Vagina (tissue), 2 donors: ENCODE results near the gene INO80C. TPM values are rescaled to one million over a fixed set of nuclear protein-coding genes. Genes with fewer than 3 reads are reported as not detected.

Experiments used
- DNase-seq, 2 donors: peaks; one replicate each; pipeline ENCODE4 v3.0.0-alpha.2; 2017; ENCODE audit errors: extremely low spot score in 2 of 2
- H3K27ac ChIP-seq: fragments of 200-600 bp; sonication (generic); one replicate; pipeline ENCODE4 v1.5.1; 2019
- H3K27me3 ChIP-seq: fragments of 200-600 bp; sonication (generic); one replicate; pipeline ENCODE4 v1.5.1; 2019
- H3K36me3 ChIP-seq, 2 donors: fragments of 200-600 bp; sonication (generic); one replicate each; pipeline ENCODE4 v1.5.1; 2017 to 2019
- H3K4me1 ChIP-seq: fragments of 200-600 bp; sonication (generic); one replicate; pipeline ENCODE4 v1.5.1; 2019
- H3K4me3 ChIP-seq, 2 donors: fragments of 200-600 bp; sonication (generic); 1 replicate in 1 of 2; 2 replicates in 1 of 2; pipeline ENCODE4 v1.5.1; 2016 to 2019
- H3K9me3 ChIP-seq: fragments of 200-600 bp; sonication (generic); one replicate; pipeline ENCODE4 v1.5.1; 2019
- POLR2A ChIP-seq, 2 donors: fragments of 450-650 bp; IDR thresholded peaks; one replicate each; pipeline ENCODE4 v1.6.1; 2017; ENCODE audit warnings: antibody characterized with exemption in 2 of 2, mild to moderate bottlenecking in 2 of 2, moderate library complexity in 2 of 2
- POLR2AphosphoS5 ChIP-seq, 2 donors: sonication (generic); formaldehyde crosslinking; IDR thresholded peaks; one replicate each; pipeline ENCODE4 v1.9.0; 2017; ENCODE audit warnings: antibody characterized with exemption in 2 of 2, mild to moderate bottlenecking in 2 of 2, low read depth in 1 of 2; ENCODE audit not compliant: insufficient read depth in 1 of 2
- intact Hi-C: fragments of 100-400 bp; cut with DNase I; formaldehyde crosslinking; loops from one replicate; pipeline ENCODE4 v1.15.1; 2023
- total RNA-seq: library from RNA; depleted of rRNA; stranded (reverse); fragments of >200 nt; gene quantifications from one replicate; pipeline ENCODE4 v1.2.3, GENCODE V29; 2016
- TF ChIP-seq, protein P1 (sequence below), 3 experiments: fragments of 450-650 bp in 2 of 3; fragments of 200-600 bp in 1 of 3; sonication (generic) in 1 of 3; IDR thresholded peaks; one replicate each; pipeline ENCODE4 v1.5.1; 2017 to 2019; ENCODE audit warnings: antibody characterized with exemption in 3 of 3, mild to moderate bottlenecking in 2 of 3, moderate library complexity in 2 of 3

Gene INO80C, protein sequence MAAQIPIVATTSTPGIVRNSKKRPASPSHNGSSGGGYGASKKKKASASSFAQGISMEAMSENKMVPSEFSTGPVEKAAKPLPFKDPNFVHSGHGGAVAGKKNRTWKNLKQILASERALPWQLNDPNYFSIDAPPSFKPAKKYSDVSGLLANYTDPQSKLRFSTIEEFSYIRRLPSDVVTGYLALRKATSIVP
- 21.1 TPM for total RNA-seq

DNA sequence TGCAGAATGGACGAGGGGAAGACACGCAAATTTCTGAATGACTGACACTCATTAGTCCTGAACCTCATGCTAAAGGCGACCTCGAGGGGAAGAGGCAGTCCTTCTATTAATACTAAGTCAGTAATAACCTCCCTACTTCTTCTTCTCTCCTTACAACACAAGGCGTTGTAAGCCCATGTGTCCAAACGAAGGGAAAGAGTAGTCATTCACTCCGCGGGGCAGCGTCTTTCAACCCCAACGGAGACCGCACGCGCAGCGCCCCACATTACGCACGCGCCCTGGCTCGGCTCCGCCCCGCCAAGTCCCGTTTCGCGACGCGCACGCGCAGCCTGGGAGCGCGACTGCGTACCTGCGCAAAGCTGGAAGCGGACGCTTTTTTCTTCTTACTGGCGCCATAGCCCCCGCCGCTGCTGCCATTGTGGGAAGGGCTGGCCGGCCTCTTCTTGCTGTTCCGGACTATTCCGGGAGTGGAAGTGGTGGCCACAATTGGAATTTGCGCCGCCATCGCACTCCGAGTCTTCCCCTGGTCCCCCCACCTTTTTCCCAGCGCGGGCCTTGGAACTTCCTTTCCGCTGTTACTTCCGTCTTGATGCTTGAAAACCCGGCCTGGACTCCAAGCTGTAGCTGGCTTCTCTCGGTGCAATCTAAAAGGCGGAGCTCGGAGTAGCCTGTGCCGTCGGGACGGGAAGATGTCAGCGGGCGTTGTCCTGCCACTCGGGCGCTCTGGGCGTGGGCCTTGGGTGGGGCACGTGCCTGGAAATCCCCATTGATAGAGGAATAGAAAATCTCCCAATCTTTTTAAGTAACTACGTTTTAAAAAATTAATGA lies at the start of gene INO80C:
Gene INO80C, minus strand, starts transcription at position 591 of the 828 bp plus-strand sequence. Its CDS starts 86 bp downstream, at position 505.
- H3K36me3 ChIP-seq = no peaks in the 10 kb centered on the region
- no peaks in the 10 kb centered on the region for H3K27me3 ChIP-seq
- peak in 1 of 2 donors; percentile 94 for DNase-seq

DNA sequence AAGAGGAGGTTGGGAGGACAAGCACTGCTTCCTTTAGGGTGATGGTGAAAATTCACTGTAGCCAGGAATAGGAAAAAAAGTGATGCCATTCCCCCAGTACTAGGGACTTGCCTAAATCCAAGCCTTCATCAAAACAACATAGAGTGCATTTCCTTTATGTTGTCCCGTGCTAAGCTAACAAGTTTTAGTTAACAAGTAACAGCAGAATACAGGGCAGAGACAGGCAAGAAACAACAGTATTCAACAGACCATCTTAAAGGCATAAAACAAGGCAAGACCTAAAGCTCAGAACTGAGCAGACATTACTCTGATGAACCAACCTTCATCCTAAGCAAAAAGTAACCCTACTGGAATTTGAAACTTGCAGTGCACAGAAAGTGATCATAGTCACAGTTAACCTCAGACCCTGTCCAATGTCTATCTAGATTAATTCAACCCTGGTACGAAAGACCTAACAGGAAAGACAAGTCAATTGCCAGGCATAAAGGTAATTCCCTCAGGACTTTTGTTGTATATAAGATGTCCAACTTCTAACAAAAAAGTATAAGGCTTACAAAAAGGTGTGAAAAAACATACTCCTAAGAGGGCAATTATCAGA lies 49.3 kb upstream of the INO80C start:
- Histone ChIP-seq H3K27ac (no peak overlapping the region), H3K27me3 (no peaks in the 10 kb centered on the region), H3K4me3 (no peak overlapping the region), H3K9me3 (no peaks in the 10 kb centered on the region), H3K36me3 (no peaks in the 10 kb centered on the region), H3K4me1 (no peaks in the 10 kb centered on the region)
- TF ChIP-seq POLR2A (IDR thresholded peaks at IDR 0.05) (no peak), POLR2AphosphoS5 (IDR thresholded peaks at IDR 0.05; ENCODE audit: insufficient read depth in 1 of 2, low read depth in 1 of 2) (no peak)
- TF ChIP-seq, protein P1, sequence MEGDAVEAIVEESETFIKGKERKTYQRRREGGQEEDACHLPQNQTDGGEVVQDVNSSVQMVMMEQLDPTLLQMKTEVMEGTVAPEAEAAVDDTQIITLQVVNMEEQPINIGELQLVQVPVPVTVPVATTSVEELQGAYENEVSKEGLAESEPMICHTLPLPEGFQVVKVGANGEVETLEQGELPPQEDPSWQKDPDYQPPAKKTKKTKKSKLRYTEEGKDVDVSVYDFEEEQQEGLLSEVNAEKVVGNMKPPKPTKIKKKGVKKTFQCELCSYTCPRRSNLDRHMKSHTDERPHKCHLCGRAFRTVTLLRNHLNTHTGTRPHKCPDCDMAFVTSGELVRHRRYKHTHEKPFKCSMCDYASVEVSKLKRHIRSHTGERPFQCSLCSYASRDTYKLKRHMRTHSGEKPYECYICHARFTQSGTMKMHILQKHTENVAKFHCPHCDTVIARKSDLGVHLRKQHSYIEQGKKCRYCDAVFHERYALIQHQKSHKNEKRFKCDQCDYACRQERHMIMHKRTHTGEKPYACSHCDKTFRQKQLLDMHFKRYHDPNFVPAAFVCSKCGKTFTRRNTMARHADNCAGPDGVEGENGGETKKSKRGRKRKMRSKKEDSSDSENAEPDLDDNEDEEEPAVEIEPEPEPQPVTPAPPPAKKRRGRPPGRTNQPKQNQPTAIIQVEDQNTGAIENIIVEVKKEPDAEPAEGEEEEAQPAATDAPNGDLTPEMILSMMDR (IDR thresholded peaks at IDR 0.05) = no peak
- DNase-seq = no peak
- intact Hi-C loops = no loop called here

More for the DNA sequence above, at the start of gene INO80C:
- Histone ChIP-seq H3K4me1 (peaks cover 19% of the 10 kb centered on the region), H3K27ac (peak within 1 kb of the TSS; percentile 91), H3K9me3 (no peaks in the 10 kb centered on the region), H3K4me3 (peak within 1 kb of the TSS; percentile 63 to 69)
- intact Hi-C loops = no loop called here
- TF ChIP-seq POLR2A (IDR thresholded peaks at IDR 0.05) (peak in 1 of 2 donors; percentile 55), POLR2AphosphoS5 (IDR thresholded peaks at IDR 0.05; ENCODE audit: insufficient read depth in 1 of 2, low read depth in 1 of 2) (peak; percentile 89 to 98)
- TF ChIP-seq, protein P1 (IDR thresholded peaks at IDR 0.05) = peak in 1 of 3 experiments; percentile 46

DNA sequence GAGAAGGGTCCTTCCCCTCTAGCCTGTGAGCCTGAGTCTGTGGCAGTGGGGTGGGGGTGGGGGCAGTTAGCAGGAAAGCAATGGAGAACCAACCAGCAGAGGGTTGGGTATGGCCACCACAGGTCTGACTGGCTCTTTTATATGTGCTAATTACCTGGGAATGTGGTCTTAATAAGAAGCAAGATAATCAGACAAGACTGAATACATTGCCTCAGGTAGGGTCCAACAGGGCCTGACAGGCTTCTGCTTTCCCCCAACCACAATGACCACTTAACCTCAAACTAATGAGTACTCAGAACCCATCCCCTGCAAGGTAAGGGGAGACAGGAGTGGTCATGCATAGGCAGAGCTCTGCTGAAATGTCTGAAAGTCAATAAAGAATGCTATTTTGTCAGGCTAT lies 44.6 kb upstream of the INO80C start:
- Histone ChIP-seq H3K4me1 (no peaks in the 10 kb centered on the region), H3K4me3 (no peak overlapping the region), H3K27me3 (no peaks in the 10 kb centered on the region), H3K27ac (no peak overlapping the region), H3K9me3 (no peaks in the 10 kb centered on the region), H3K36me3 (no peaks in the 10 kb centered on the region)
- TF ChIP-seq POLR2AphosphoS5 (IDR thresholded peaks at IDR 0.05; ENCODE audit: insufficient read depth in 1 of 2, low read depth in 1 of 2) (no peak), POLR2A (IDR thresholded peaks at IDR 0.05) (no peak)
- DNase-seq = no peak
- intact Hi-C loops = no loop called here

DNA sequence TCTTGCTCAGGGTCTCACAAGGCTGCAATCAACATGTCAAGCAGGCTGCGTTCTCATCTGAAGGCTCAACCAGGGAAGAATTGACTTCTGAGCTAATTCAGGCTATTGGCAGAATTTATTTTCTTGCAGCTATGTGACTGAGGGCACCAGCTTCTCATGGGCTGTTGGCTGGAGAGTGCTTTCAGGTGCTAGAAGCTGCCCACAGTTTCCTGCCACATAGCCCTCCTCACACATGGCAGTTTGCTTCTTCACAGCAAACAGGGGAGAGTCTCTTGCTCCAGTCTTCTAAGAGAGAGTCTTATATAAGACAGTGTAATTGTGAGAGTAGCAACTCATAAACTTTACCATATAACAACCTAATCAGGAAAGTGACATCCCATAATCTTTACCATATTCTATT lies 37.5 kb upstream of the INO80C start:
- no peaks in the 10 kb centered on the region for H3K27me3 ChIP-seq
- TF ChIP-seq, protein P1 (IDR thresholded peaks at IDR 0.05) = no peak
- TF ChIP-seq POLR2AphosphoS5 (IDR thresholded peaks at IDR 0.05; ENCODE audit: insufficient read depth in 1 of 2, low read depth in 1 of 2) (no peak), POLR2A (IDR thresholded peaks at IDR 0.05) (no peak)

DNA sequence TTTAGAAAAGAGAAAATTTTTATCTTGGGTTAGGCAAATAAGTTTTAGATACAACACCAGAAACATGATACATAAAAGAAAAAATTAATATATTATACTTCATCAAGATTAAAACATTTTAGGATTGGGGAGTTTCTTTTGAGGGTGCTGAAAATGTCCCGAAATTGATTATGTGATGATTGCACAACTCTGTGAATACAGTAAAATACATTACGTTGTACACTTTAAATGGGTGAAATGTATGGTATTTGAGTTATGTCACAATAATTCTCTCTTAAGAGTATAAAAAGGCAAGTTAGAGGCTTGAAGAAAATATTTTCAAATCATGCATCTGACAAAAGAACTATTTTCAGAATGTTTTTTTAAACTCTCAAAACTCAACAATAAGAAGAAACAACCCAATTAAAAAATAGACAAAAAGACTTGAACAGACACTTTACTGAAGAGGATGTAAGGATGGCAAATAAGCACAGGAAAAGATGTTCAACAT lies 36.2 kb upstream of the INO80C start:
- H3K4me1 ChIP-seq = no peaks in the 10 kb centered on the region
- intact Hi-C loops = no loop called here
- TF ChIP-seq, protein P1 (IDR thresholded peaks at IDR 0.05) = no peak
- no peak for TF ChIP-seq POLR2A (IDR thresholded peaks at IDR 0.05)
- TF ChIP-seq POLR2AphosphoS5 (IDR thresholded peaks at IDR 0.05; ENCODE audit: insufficient read depth in 1 of 2, low read depth in 1 of 2) = no peak
- no peak for DNase-seq
- H3K36me3 ChIP-seq = no peaks in the 10 kb centered on the region
- no peaks in the 10 kb centered on the region for H3K27me3 ChIP-seq
- no peak overlapping the region for H3K27ac ChIP-seq
- H3K4me3 ChIP-seq = no peak overlapping the region
- no peaks in the 10 kb centered on the region for H3K9me3 ChIP-seq

More for the DNA sequence above, 37.5 kb upstream of the INO80C start:
- no peak overlapping the region for H3K27ac ChIP-seq
- intact Hi-C loops = no loop called here
- H3K9me3 ChIP-seq = no peaks in the 10 kb centered on the region
- no peak for DNase-seq
- H3K36me3 ChIP-seq = no peaks in the 10 kb centered on the region
- no peaks in the 10 kb centered on the region for H3K4me1 ChIP-seq
- no peak overlapping the region for H3K4me3 ChIP-seq
